NCI-H82 (cell line): ENCODE measurements around the gene SELENOV.

Source experiments
- DNase-seq: peaks from one replicate; lab custom pipeline; 2025; lab: John Stamatoyannopoulos, UW

Gene SELENOV

GRCh38 chr19:39520541-39521484 lies 5.9 kb downstream of the SELENOV start:
- DNase-seq = no peak

GRCh38 chr19:39524495-39524894 lies 9.6 kb downstream of the SELENOV start:
- peak; percentile 91 for DNase-seq

- no peak for DNase-seq
Observed at GRCh38 chr19:39525205-39525604, 10.3 kb downstream of the SELENOV start.

DNA sequence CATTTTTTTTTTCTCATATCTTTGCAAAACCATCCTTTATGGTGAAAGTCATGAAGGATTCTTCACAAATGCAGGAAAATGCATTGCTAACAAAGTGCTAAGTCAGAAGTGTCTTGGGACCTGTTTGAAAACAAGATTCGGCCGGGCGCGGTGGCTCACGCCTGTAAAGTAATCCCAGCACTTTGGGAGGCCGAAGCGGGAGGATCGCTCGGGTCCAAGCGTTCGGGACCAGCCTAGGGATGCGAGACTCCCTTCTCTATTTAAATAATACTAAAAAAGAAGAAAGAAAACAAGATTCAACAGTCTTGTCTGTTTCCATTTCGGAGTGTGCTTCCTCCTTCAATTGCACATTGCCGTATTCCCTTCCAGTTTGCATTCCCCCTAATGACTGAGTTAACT lies 16.9 kb downstream of the SELENOV start:
- peak; percentile 52 for DNase-seq

GRCh38 chr19:39532233-39533002 lies 17.5 kb downstream of the SELENOV start, which contains the start of gene EID2B:
EID2B (minus strand) TSS chr19:39532852; CDS start chr19:39532802, 50 bp downstream.
- DNase-seq = peak; percentile 99

DNA sequence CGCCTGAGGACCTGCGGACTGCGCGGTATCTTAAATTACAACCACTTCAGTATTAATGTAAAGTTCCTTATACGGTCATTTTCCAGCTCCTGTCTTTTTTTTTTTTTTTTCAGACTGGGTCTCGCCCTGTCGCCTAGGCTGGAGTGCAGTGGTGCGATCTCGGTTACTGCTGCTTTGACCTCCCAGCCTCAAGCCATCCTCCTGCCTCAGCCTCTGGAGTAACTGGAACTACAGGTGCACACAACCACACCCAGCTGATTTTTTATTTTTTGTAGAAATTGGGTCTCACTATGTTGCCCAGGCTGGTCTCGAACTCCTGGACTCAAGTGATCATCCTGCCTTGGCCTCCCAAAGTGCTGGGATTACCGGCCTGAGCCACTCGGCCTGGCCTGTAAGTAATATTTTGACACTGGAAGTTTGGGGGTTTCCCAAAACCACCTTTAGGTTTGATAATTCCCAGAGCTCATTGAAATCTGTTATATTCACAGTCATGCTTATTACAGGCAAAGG lies 18.1 kb downstream of the SELENOV start:
- no peak for DNase-seq

DNA sequence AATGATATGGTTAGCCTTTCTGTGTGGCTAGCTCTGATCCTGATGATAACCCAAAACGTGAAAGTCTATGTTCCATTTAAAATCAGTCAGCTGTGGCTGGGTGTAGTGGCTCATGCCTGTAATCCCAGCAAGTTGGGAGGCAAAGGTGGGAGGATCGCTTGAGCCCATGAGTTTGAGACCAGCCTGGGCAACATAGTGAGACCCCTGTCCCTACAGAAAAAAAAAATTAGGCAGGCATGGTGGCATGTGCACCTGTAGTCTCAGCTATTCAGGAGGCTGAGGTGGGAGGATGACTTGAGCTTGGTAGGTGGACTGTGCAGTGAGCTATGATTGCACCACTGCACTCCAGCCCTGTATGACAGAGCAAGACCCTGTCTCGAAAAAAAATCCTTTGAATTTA lies 18.9 kb downstream of the SELENOV start:
- no peak for DNase-seq

DNA sequence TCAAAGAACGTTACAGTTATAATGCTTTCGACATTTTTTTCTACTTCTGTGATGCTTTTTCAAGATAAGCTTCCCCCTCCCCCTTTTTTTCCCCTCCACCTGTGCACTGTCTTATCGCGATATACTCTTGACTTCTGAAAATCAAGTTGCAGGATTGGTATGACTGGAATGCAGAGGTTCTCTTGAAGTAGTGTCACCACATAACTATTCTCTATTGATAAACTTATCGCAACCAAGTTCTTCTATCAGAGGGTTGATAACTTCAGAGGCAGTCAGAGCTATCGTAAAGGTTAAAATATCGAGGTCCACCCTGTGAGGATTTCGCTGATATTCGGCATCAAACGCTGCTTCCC lies 24.2 kb downstream of the SELENOV start:
- DNase-seq = no peak

DNA sequence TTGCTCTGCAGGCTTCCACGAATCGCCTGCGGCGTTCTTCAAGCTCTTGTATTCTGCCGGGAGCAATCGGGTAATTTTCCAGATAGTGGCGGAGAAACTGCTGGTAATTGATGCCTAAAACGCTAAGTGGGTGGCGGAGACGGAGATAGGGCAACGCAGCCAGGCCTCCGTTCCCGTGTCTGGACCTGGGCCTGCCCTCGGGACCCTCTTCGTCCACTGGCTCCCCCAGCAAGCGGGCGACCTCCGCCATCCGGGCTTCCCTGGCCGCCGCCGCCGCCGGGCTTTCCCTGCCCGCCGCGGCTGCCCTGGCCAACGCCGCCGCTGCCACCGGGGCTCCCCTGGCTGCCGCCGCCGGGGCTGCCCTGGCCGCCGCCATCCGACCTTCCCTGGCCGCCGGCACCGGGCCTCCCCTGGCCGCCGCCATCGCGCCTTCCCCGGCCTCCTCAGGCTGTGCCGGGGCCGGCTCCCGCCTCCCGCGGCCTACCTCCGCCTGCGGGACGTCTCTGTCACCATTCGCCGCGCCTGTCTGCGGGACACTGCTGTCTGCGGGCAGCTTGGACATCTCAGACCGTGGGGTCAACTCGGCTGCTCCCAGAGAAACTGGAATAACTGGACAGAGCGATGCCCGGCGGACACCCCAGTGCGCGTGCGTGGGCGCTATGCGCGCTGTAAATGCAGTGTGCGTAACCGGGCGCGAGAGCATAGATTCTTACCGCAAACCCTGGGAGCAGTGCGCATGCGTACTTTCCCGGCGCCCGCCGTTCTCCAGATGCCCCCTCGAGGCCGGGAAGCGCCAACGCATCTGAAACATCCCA lies 24.8 kb downstream of the SELENOV start, which contains the start of gene EID2:
Gene EID2 (minus strand): TSS at position 644 of the 815 bp plus-strand sequence. CDS start 82 bp downstream, at position 562.
- DNase-seq = peak; percentile 98

- DNase-seq = no peak
Observed at GRCh38 chr19:39540333-39540673, 25.4 kb downstream of the SELENOV start.

GRCh38 chr19:39542206-39542605 lies 27.3 kb downstream of the SELENOV start:
- no peak for DNase-seq

DNA sequence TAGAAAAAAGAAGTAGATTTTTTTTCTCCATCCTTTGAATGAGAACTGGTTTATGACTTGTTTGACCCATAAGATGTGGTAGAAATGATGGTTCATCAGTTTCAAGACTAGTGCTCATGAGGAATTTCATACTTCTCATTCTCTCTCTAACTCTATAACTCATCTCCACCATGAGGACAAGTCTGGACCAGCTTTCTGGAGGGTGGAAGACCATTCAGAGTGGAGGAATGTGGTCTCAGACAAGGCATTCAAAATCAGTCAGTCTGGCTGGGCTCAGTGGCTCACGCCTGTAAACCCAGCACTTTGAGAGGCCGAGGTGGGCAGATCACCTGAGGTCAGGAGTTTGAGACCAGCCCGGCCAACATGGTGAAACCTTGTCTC lies 28.5 kb downstream of the SELENOV start:
- DNase-seq = no peak

- DNase-seq = no peak
Observed at GRCh38 chr19:39544226-39544903, 29.4 kb downstream of the SELENOV start.

DNA sequence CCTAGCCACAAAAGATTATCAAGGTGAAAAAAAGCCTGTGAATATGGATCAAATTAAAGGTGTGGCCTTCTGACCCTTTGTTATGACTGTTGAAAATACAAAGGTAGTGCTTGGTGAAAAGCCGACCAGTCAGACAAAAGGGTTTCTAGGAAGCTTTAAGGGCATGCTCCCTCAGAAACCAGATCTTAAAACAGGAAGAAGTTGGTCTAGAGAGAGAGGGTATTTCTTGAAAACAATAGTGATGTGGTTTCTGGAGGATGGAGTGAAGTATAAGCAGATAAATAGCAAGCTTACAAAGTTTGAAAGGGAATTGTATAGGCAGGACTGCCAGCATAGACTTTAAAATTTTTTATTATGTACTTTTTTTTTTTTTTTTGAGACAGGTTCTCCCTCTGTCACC lies 30.0 kb downstream of the SELENOV start:
- no peak for DNase-seq

GRCh38 chr19:39546599-39546998 lies 31.7 kb downstream of the SELENOV start:
- no peak for DNase-seq

DNA sequence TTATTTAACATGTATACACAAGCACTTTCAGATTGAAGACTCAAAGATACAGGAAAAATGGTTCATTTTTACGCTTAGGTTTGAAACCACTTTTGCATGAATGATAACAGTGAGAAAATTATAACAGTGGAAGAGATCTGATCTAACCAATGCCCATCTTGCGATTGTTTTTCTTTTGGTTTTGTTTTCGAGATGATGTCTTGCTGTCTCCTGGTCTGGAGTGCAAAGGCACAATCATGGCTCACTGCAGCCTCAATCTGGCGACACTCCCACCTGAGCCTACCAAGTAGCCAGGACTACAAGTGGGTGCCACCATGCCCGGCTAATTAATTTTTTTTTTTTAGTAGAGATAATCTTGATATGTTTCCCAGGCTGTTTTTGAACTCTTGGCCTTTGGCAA lies 35.3 kb downstream of the SELENOV start:
- no peak for DNase-seq

DNA sequence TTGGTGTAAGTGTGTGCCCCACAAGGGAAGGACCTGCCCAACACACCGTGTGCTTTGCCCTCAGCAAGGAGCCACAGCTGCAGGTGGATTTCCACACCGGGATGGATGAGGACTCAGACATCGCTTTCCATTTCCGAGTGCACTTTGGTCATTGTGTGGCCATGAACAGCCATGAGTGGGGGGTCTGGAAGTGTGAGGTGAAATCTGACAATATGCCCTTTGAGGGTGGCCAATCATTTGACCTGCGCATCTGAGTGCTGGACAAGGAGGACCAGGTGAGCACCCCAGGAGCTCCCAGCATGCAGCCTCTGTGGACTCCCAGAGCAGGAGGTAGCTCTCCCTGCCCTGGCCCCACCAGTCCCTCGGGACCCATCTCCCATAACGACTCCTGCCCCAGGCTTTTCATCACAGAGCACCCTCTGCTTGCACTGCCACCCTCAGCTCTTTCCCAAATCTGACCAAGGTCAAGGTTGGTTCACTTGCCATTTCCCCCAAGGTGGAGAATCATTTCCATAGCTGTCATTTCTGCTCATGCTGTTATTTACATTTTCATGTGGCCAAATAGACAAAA lies 38.2 kb downstream of the SELENOV start:
- DNase-seq = no peak

DNA sequence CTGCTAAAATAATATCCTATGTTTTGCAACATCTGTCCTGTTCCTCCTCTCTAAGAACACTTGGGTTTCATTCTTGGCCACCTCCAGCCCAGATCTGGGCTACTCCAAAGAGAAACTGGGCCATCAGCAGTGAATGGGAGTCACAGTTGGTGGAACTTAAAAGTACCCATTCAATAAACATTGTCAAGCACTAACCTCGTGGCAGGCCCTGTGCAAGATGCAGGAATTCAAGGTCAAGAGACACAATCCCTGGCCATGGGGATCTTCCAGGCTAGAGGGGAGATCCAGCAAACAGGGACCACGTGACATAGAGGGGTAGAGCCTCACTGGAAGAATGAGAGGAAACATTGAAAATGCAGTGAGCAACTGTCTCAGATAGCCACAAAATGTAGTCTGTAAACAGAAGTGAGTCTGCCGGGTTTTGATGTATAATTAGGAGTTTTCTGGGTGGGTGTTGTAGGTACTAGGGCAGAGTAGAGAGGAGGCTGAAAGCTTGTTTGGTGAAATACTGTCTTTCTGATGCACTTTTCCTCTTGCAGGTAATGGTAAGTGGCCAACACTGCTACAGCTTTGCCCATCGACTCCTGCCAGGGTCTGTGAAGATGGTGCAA lies 39.9 kb downstream of the SELENOV start:
- DNase-seq = no peak

- no peak for DNase-seq
Observed at GRCh38 chr19:39555883-39556282, 40.9 kb downstream of the SELENOV start.

DNA sequence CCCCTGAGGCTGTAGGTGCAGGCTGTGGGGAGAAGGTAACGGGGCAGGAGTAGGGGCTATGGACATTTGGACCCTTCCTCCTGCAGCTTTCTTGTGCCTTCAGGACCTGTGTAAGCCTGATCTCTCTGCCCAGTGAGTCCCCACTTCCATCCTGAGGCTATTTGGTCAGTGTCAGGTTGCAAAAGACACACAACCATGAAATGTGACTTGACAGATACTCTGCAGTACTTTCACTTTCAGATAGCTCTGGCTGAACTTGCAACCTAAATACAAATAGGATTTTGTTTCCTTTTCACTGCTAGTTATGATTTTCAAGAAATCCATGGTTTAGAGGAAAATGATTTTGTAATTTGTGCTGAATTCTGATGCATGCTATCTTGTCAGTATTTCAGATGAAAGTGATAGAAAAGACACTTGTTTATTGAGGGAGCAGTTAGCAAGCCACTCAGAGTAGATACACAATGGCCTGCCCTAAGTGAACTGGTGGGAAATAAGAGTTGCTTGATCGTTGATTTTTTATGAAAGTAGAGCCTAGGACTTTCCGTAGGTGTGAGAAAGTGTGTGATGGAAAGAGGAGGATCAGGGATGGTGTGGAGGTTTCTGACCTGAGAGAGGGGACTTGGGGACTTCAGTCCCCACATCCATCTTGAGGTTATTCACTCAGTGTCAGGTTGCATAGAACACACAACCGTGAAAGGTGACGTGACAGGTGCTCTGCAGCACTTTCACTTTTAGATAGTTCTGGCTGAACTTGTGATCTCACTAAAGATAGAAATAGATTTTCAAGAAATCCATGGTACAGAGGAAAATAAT lies 43.1 kb downstream of the SELENOV start:
- no peak for DNase-seq
